Upper lobe of left lung (tissue), 4 donors: ENCODE measurements around the gene DENND1A.

Source experiments
- POLR2A ChIP-seq, 4 donors: fragments of 450-650 bp; IDR thresholded peaks; one replicate each; pipeline ENCODE4 v1.5.1; 2016 to 2017; ENCODE audit warnings: antibody characterized with exemption in 4 of 4, mild to moderate bottlenecking in 2 of 4
- POLR2AphosphoS5 ChIP-seq, 2 donors: sonication (generic); formaldehyde crosslinking; IDR thresholded peaks; one replicate each; pipeline ENCODE4 v1.5.1; 2017; ENCODE audit warnings: antibody characterized with exemption in 2 of 2
- TF ChIP-seq, protein P1 (sequence below), 6 experiments: fragments of 450-650 bp in 4 of 6; fragments of 200-600 bp in 2 of 6; sonication (generic) in 2 of 6; IDR thresholded peaks; one replicate each; pipeline ENCODE4 v1.5.1; 2016 to 2019; ENCODE audit warnings: antibody characterized with exemption in 6 of 6

DNA sequence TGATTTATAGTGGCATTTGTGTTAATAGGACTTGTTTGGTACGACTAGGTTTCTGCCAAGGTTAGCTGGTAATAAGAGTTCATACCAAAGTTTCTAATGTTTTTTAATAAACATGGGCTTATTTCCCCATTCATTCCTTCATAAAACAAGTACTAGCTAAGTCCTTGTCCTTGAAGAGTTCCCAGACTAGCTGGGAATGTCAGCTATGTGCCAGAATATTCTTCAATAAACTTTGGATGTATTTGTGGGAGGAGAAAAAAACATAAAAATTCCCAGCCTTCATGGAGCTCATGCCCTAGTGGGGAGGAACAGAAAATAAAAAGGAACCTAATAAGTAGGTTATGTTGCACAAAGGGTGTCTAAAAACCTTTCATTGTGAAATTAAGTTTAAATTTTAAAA is 176.9 kb downstream of the DENND1A start:
- TF ChIP-seq, protein P1, sequence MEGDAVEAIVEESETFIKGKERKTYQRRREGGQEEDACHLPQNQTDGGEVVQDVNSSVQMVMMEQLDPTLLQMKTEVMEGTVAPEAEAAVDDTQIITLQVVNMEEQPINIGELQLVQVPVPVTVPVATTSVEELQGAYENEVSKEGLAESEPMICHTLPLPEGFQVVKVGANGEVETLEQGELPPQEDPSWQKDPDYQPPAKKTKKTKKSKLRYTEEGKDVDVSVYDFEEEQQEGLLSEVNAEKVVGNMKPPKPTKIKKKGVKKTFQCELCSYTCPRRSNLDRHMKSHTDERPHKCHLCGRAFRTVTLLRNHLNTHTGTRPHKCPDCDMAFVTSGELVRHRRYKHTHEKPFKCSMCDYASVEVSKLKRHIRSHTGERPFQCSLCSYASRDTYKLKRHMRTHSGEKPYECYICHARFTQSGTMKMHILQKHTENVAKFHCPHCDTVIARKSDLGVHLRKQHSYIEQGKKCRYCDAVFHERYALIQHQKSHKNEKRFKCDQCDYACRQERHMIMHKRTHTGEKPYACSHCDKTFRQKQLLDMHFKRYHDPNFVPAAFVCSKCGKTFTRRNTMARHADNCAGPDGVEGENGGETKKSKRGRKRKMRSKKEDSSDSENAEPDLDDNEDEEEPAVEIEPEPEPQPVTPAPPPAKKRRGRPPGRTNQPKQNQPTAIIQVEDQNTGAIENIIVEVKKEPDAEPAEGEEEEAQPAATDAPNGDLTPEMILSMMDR (IDR thresholded peaks at IDR 0.05): no peak
- TF ChIP-seq POLR2A (IDR thresholded peaks at IDR 0.05): no peak
- TF ChIP-seq POLR2AphosphoS5 (IDR thresholded peaks at IDR 0.05): no peak
